Stimulated activated CD8-positive, alpha-beta memory T cell treated with anti-CD3 and anti-CD28 coated beads, Interleukin-7, amount 100 ng/mL, for 4 hours (primary cell): ENCODE data around the gene SPATA13.
A peak's percentile ranks its signal among the peaks of the same experiment; 100 is the strongest.

Experiments used
- DNase-seq, 2 donors: peaks; one replicate each; pipeline ENCODE4 v3.0.0-alpha.2; 2020; ENCODE audit warnings: low read depth in 2 of 2

The SPATA13 gene

GRCh38 chr13:24252136-24252535 is 91.6 kb downstream of the SPATA13 start:
- no peak for DNase-seq

- no peak for DNase-seq
Measured at GRCh38 chr13:24253520-24254145, 93.1 kb downstream of the SPATA13 start.

- no peak for DNase-seq
Measured at GRCh38 chr13:24254146-24254841, 93.8 kb downstream of the SPATA13 start.

- no peak for DNase-seq
Measured at GRCh38 chr13:24257497-24257896, 97.0 kb downstream of the SPATA13 start.

- no peak for DNase-seq
Measured at GRCh38 chr13:24261566-24261965, 101.0 kb downstream of the SPATA13 start.

GRCh38 chr13:24263632-24264031 is 103.1 kb downstream of the SPATA13 start:
- DNase-seq = no peak

- peak; percentile 63 to 69 for DNase-seq
Measured at GRCh38 chr13:24264976-24265375, 104.5 kb downstream of the SPATA13 start.

GRCh38 chr13:24265453-24265852 is 104.9 kb downstream of the SPATA13 start:
- no peak for DNase-seq

GRCh38 chr13:24267274-24267673 is 106.8 kb downstream of the SPATA13 start:
- DNase-seq = no peak

GRCh38 chr13:24267801-24268200 is 107.3 kb downstream of the SPATA13 start:
- no peak for DNase-seq

GRCh38 chr13:24269821-24270220 is 109.3 kb downstream of the SPATA13 start:
- DNase-seq = no peak

- DNase-seq = peak in 1 of 2 donors; percentile 43
Measured at GRCh38 chr13:24270639-24271141, 110.2 kb downstream of the SPATA13 start.

GRCh38 chr13:24271231-24271600 is 110.7 kb downstream of the SPATA13 start:
- no peak for DNase-seq

GRCh38 chr13:24271601-24272451 is 111.3 kb downstream of the SPATA13 start:
- DNase-seq = peak in 1 of 2 donors; percentile 34

GRCh38 chr13:24272452-24273161 is 112.1 kb downstream of the SPATA13 start:
- DNase-seq = no peak

- DNase-seq = no peak
Measured at GRCh38 chr13:24273926-24274325, 113.4 kb downstream of the SPATA13 start.

- DNase-seq = peak; percentile 60 to 63
Measured at GRCh38 chr13:24274452-24275021, 114.0 kb downstream of the SPATA13 start.

- DNase-seq = no peak
Measured at GRCh38 chr13:24275041-24275440, 114.5 kb downstream of the SPATA13 start.

- DNase-seq = no peak
Measured at GRCh38 chr13:24276306-24276705, 115.8 kb downstream of the SPATA13 start.

GRCh38 chr13:24276861-24277260 is 116.3 kb downstream of the SPATA13 start:
- no peak for DNase-seq

- no peak for DNase-seq
Measured at GRCh38 chr13:24277761-24278160, 117.2 kb downstream of the SPATA13 start.
